Gastrocnemius medialis (tissue), 4 donors: ENCODE measurements around the gene ZNF19. TPM values are rescaled to one million over a fixed set of nuclear protein-coding genes. Genes with fewer than 3 reads are reported as not detected.

Experiments used
- ATAC-seq, 2 donors: fragments of 150-250 bp; one replicate each; pipeline ENCODE4 v1.9.1; 2016
- DNase-seq, 2 donors: peaks; one replicate each; pipeline ENCODE4 v3.0.0-alpha.2; 2019
- H3K27ac ChIP-seq, 4 donors: fragments of 200-600 bp; sonication (generic); 1 replicate in 1 of 4; 2 replicates in 3 of 4; pipeline ENCODE4 v1.5.1; 2016 to 2018; ENCODE audit warnings: mild to moderate bottlenecking in 2 of 4, moderate library complexity in 1 of 4
- H3K27me3 ChIP-seq, 3 donors: fragments of 200-600 bp; sonication (generic) in 2 of 3; 1 replicate in 1 of 3; 2 replicates in 2 of 3; pipeline versions ENCODE4 v1.5.1 to v1.6.0; 2016 to 2019; ENCODE audit warnings: mild to moderate bottlenecking in 1 of 3, moderate library complexity in 1 of 3
- H3K36me3 ChIP-seq, 2 donors: fragments of 200-600 bp; sonication (generic) in 1 of 2; one replicate each; pipeline ENCODE4 v1.5.1; 2017 to 2018
- H3K4me1 ChIP-seq, 2 donors: fragments of 200-600 bp; sonication (generic) in 1 of 2; one replicate each; pipeline ENCODE4 v1.5.1; 2016 to 2017; ENCODE audit warnings: mild to moderate bottlenecking in 2 of 2
- H3K4me3 ChIP-seq, 4 donors: fragments of 200-600 bp; sonication (generic) in 3 of 4; 1 replicate in 1 of 4; 2 replicates in 3 of 4; pipeline ENCODE4 v1.5.1; 2016 to 2019; ENCODE audit warnings: mild to moderate bottlenecking in 2 of 4
- H3K9me3 ChIP-seq, 3 donors: fragments of 200-600 bp; sonication (generic) in 2 of 3; 1 replicate in 1 of 3; 2 replicates in 2 of 3; pipeline ENCODE4 v1.5.1; 2016 to 2019
- CTCF ChIP-seq, 5 experiments: fragments of 450-650 bp in 3 of 5; fragments of 200-600 bp in 2 of 5; sonication (generic) in 2 of 5; IDR thresholded peaks in 4 of 5; conservative IDR thresholded peaks in 1 of 5; 1 replicate in 4 of 5; 2 replicates in 1 of 5; pipeline ENCODE4 v1.5.1; 2016 to 2019; ENCODE audit warnings: antibody characterized with exemption in 5 of 5, mild to moderate bottlenecking in 3 of 5, moderate library complexity in 3 of 5
- POLR2A ChIP-seq, 2 donors: fragments of 450-650 bp; IDR thresholded peaks; one replicate each; pipeline ENCODE4 v1.6.1; 2017; ENCODE audit warnings: antibody characterized with exemption in 2 of 2, mild to moderate bottlenecking in 2 of 2, moderate library complexity in 2 of 2
- in situ Hi-C, 4 donors: fragments of 200-750 bp; cut with MboI; loops; one replicate each; pipeline versions ENCODE4 v1.15.0 to v1.8.0; 2017; ENCODE audit warnings: low sequenced_read_pairs in 4 of 4
- intact Hi-C: fragments of 100-400 bp; cut with DNase I; formaldehyde crosslinking; loops from one replicate; pipeline ENCODE4 v1.15.1; 2023; ENCODE audit warnings: low total_unique reads
- total RNA-seq, 4 donors: library from RNA; depleted of rRNA; stranded (reverse); fragments of >200 nt; gene quantifications; one replicate each; pipeline versions ENCODE4 v1.1.0 to v1.2.3, GENCODE V29; 2016

The ZNF19 gene
- total RNA-seq, 4 donors from 2014 or later: 0.65 to 3.3 (median 1.5) TPM

DNA sequence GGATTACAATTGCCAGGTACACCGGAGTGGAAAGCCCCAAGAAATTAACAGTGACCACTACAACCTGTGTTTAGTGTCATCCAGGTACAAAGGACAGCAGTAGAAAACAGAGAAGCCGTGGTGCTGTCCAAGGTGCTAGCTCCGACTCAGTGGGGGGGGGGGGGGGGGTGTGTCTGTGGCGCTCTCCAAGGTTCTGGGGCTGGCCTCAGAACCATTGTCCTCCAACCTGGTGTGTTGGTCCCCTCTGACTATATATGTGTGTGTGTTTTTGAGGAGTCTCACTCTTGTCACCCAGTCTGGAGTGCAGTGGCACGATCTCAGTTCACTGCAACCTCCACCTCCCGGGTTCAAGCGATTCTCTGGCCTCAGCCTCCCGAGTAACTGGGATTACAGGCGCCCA is 21.3 kb downstream of the ZNF19 start:
- in situ Hi-C loops: no loop called here

GRCh38 chr16:71464231-71464630 is 24.9 kb downstream of the ZNF19 start:
- Histone ChIP-seq H3K9me3 (no peaks in the 10 kb centered on the region), H3K4me3 (no peak overlapping the region), H3K27me3 (no peaks in the 10 kb centered on the region), H3K36me3 (no peaks in the 10 kb centered on the region), H3K27ac (no peak overlapping the region), H3K4me1 (peaks cover 14 to 21% of the 10 kb centered on the region in 2 donors)
- in situ Hi-C loops (no loop called here), intact Hi-C loops (loop anchor here (5.0 kb wide), 1 partner anchor 177 kb away; the partner anchor contains the start of gene CMTR2)
- DNase-seq: no peak
- ATAC-seq: no peak
- no peak for TF ChIP-seq CTCF (IDR thresholded peaks at IDR 0.05 in 4 of 5, conservative IDR thresholded peaks at IDR 0.05 in 1 of 5)
- TF ChIP-seq POLR2A (IDR thresholded peaks at IDR 0.05): no peak

More for the DNA sequence above, 21.3 kb downstream of the ZNF19 start:
- H3K4me1 ChIP-seq: no peaks in the 10 kb centered on the region
- intact Hi-C loops: no loop called here
- no peak overlapping the region for H3K4me3 ChIP-seq
- TF ChIP-seq CTCF (IDR thresholded peaks at IDR 0.05 in 4 of 5, conservative IDR thresholded peaks at IDR 0.05 in 1 of 5) (no peak), POLR2A (IDR thresholded peaks at IDR 0.05) (no peak)
- DNase-seq: no peak
- no peaks in the 10 kb centered on the region for H3K9me3 ChIP-seq
- H3K27ac ChIP-seq: no peak overlapping the region
- no peak for ATAC-seq
- H3K27me3 ChIP-seq: no peaks in the 10 kb centered on the region
- H3K36me3 ChIP-seq: no peaks in the 10 kb centered on the region

DNA sequence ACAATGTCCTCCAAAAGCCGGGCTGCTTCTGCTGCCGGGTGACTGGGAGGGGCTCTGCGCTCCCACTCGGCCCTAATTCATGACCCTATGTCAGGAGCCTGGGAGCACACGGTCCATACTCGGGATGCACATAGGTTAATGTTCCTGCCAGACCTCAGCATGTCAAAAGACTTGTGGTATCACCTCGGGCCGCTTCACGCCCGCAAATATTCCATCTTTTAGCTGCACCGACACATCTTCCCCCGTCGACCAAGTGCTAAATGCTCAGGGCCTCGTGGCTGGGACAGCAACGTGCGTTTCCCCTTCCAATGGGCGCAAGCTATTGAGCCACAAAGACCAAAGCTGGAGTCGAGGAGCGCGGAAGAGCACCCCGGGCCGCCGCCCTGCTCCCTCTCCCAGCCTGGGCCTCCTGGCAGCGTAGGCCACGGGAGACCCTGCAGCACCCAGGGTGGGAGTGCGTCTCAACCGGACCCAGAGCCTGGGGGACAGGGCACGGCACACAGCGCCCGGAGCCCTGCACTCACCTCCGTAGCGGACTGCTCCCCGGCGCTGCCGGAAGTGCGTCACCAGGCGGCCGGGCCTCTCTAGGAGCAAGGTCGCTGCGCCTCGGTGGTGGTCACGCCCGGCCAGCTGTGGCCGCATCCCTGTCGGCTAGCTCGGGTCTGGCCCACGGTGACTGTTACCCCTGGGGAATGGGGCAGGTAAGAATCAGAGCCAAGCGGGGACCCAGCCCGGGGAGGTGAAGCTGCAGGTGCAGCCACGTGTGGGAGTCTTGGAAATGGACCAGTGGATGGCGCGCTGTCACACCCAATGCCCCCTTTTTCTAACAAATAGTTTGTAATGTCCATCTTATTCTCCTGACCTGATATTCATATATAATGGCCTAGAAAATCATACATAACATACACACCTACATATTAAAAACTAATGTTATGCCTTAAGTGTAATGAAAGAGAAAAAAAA is 27.2 kb downstream of the ZNF19 start, which contains the start of gene ZNF23:
Gene ZNF23, minus strand, starts transcription at position 562 of the 963 bp plus-strand sequence. CDS start 5,451 bp downstream, outside the sequence.
- TF ChIP-seq CTCF (IDR thresholded peaks at IDR 0.05 in 4 of 5, conservative IDR thresholded peaks at IDR 0.05 in 1 of 5) (no peak), POLR2A (IDR thresholded peaks at IDR 0.05) (peak; percentile 47 to 65)
- Histone ChIP-seq H3K9me3 (no peaks in the 10 kb centered on the region), H3K27ac (peak within 1 kb of the TSS; percentile 87 to 94 (median 90)), H3K27me3 (no peaks in the 10 kb centered on the region), H3K4me1 (peaks cover 14 to 21% of the 10 kb centered on the region in 2 donors), H3K4me3 (peak within 1 kb of the TSS; percentile 87 to 100 (median 98)), H3K36me3 (no peaks in the 10 kb centered on the region)
- peak; percentile 72 to 74 for DNase-seq
- intact Hi-C loops (loop anchor here (1.0 to 5.0 kb wide), 3 partner anchors 22 to 631 kb away; partner anchors contain the start of genes CMTR2, DHX38 and TXNL4B), in situ Hi-C loops (no loop called here)
- ATAC-seq: peak; percentile 97

GRCh38 chr16:71460941-71461340 is 28.2 kb downstream of the ZNF19 start:
- Histone ChIP-seq H3K9me3 (no peaks in the 10 kb centered on the region), H3K4me3 (peak overlapping the region; percentile 87 to 100 (median 98)), H3K4me1 (peaks cover 14 to 21% of the 10 kb centered on the region in 2 donors), H3K36me3 (peaks cover 0 to 9% of the 10 kb centered on the region in 2 donors), H3K27ac (peak overlapping the region in 1 of 4 donors; percentile 90), H3K27me3 (no peaks in the 10 kb centered on the region)
- ATAC-seq: no peak
- intact Hi-C loops (loop anchor here (5.0 kb wide), 1 partner anchor 174 kb away; the partner anchor contains the start of gene CMTR2), in situ Hi-C loops (no loop called here)
- TF ChIP-seq POLR2A (IDR thresholded peaks at IDR 0.05): no peak
- no peak for TF ChIP-seq CTCF (IDR thresholded peaks at IDR 0.05 in 4 of 5, conservative IDR thresholded peaks at IDR 0.05 in 1 of 5)
- no peak for DNase-seq
